G401.6 (cell line): ENCODE measurements around the gene GBP1.

Source experiments
- FAIRE-seq: peaks from 2 replicates; lab custom pipeline; 2012; peaks lifted over from hg19 to GRCh38; lab: Jason Lieb, UNC

Gene GBP1

GRCh38 chr1:89008511-89008910 is 56.5 kb downstream of the GBP1 start:
- FAIRE-seq: no peak

GRCh38 chr1:89005286-89006151 is 59.5 kb downstream of the GBP1 start:
- FAIRE-seq: no peak
